Hippocampal formation (tissue), 2 donors: ENCODE measurements around the gene SCAMP2.

Experiments used
- DNase-seq, 2 donors: peaks; one replicate each; lab custom pipeline; 2025; lab: John Stamatoyannopoulos, UW

SCAMP2 gene

DNA sequence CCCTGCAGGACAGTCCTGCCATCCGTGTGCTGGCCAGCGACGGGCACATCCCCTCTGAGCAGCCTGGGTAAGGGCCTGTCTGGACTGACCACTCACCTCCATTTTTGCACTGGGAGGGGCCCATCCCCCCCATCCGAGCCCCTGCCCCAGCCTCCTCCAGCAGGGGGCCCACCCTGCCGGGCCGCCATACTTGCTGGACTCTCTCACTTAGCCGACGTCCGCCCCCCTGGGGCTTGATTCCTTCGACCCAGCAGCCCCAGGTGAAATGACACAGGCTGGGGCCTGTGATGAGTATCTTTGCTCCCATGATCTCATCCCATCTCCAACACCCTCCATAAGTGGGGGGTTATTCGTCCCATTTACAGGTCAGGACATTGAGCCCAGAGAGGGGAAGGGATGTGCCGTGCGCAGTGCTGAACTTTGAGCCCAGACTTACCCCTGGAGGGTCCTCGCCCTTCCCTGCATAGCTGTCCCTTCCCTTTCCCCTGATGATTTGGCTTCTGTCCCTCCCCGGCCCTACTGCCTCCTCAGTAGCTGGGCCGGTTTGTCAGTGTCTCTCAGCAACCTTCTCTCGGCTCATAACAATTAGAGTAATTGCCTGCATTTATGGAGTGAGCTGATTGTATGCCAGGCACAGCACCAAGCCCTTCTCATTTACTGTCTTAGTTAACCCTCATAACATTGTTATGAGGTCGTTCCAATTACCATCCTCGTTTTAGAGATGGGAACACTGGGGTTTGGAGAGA lies 56.4 kb downstream of the SCAMP2 start:
- DNase-seq = no peak

DNA sequence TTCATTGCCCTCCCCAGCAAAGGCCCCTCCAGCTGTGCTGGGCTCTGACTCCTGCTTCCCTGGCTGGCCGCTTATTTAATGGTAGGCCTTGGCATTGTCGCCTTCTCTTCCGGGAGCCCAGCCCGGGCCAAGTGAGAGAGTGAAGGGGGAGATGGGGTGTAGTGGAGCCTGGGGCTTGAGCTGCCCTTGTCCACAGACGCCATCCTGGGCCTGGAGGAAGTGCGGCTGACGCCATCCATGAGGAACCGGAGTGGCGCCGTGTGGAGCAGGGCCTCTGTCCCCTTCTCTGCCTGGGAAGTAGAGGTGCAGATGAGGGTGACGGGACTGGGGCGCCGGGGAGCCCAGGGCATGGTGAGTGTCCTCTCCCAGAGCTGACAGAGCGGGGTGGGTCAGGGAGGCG lies 57.2 kb downstream of the SCAMP2 start:
- DNase-seq = no peak

DNA sequence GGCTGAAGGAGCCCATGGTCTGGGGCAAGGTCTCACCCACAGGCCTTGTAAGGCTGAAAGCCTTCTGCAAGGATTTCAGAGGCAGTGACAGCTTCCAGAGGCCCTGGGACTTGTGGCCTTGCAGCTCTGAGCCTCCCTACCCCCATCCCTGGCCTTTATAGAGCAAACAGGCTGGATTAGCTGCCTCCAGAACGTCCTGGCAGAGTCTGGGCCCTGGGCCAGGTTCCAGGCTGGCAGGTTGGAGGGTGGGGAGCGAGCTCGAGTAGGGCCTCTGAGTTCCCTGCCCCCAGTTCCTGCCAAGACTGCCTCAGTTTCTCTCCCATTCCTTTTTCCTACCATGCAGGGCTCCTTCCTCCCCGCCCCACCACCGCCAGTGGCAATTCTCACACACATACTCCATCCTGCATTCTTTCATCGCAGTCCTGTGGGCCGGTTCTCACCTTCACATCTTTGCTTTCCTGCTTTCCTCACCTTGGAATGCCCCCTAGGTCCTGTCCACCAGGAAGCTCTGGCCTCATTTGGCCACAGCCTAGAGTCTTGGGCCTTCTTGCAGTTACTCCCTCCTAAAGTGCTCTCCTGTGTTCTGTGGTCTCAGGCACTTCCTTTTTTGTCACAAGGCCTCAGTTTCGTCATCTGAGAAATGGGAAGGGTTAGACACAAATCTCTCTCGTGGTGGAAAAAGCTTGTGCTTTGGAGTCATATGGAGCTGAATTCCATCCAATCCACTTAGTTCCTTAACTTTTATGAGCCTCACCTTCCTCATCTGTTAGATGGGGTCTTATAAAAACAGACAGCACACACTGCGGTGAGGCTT lies 57.8 kb downstream of the SCAMP2 start:
- no peak for DNase-seq

DNA sequence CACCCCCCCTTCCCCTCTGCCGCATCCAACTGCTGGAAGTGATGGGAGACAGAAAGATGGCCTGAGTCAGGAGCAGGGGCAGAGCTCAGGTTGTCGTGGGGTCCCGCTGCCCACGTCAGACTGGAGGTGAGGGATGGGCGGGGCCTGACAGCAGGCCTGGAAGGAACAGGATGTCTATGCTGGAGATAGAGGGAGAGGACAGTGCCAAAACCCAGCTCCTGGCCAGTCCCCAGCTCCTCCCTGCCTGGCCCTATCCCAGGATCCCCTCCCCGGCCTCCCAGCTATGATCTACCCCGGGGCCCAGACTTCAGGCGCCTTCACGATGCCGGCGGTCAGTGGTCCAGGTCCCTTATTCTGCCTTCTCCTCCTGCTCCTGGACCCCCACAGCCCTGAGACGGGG lies 60.6 kb downstream of the SCAMP2 start, which contains the start of gene LMAN1L:
Gene LMAN1L, plus strand, starts transcription at position 303 of the 400 bp plus-strand sequence. Its CDS starts 20 bp downstream, at position 323.
- DNase-seq = no peak

DNA sequence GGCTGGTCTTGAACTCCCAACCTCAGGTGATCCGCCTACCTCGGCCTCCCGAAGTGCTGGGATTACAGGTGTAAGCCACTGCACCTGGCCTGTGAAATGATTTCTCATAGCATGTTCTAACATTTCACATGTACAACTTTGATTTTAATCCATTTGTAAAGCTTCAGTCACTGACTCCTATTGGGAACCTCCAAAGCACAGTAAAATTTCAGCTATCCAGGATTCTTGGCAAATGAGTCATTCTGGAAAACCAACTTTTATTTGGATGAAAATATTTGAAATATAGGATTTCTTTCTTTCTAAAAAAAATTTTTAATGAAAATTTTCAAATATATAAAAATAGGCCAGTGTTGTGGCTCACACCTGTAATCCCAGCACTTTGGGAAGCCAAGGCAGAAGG lies 63.2 kb downstream of the SCAMP2 start:
- no peak for DNase-seq

- no peak for DNase-seq
These were observed 63.9 kb downstream of the SCAMP2 start for GRCh38 chr15:74809242-74809641.

DNA sequence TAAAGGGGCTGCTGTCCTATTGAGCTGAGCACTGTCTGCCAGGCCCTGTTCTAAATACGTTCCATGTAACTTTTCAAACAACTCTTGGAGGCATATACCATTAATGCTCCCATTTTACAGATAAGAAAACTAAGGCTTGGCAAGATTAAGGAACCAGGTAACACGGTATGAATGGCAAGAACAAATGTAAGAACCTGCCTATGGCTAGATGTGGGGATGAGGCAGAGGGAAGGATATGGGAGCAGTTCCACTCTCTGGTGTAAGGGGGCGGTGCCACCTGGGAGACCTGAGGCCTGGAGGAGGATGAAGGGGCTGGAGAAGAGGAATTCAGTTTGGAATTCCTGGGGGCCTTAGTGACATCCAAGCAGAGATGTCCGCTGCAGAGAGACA lies 64.3 kb downstream of the SCAMP2 start:
- DNase-seq = no peak

GRCh38 chr15:74808078-74808839 lies 64.9 kb downstream of the SCAMP2 start:
- no peak for DNase-seq

GRCh38 chr15:74807282-74807681 lies 65.9 kb downstream of the SCAMP2 start:
- no peak for DNase-seq

GRCh38 chr15:74804935-74805334 lies 68.2 kb downstream of the SCAMP2 start:
- no peak for DNase-seq

DNA sequence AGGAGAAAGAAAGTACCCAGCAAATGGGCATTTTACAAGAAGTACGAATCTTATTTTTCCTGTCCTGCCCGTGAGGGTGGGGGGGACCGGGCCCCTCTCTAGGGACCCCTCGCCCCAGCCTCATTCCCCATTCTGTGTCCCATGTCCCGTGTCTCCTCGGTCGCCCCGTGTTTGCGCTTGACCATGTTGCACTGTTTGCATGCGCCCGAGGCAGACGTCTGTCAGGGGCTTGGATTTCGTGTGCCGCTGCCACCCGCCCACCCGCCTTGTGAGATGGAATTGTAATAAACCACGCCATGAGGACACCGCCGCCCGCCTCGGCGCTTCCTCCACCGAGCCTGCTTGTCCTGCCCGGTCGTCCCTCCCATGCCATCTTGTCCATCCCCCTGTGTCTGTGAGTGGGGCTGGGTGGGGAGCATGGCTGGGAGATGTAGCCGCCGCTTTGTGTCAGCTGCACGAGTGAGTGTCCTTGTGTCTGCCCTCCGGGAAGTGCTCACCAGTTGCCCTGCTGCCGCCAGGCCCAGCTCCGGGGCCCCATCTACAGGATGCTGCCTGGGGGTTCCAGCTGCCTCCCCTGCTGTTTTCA lies 70.2 kb downstream of the SCAMP2 start:
- no peak for DNase-seq

DNA sequence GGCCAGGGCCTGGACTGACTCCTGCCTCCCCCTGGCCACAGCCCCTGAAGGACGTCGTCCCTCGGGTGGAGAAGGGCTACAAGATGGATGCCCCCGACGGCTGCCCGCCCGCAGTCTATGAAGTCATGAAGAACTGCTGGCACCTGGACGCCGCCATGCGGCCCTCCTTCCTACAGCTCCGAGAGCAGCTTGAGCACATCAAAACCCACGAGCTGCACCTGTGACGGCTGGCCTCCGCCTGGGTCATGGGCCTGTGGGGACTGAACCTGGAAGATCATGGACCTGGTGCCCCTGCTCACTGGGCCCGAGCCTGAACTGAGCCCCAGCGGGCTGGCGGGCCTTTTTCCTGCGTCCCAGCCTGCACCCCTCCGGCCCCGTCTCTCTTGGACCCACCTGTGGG lies 70.9 kb downstream of the SCAMP2 start:
- no peak for DNase-seq

DNA sequence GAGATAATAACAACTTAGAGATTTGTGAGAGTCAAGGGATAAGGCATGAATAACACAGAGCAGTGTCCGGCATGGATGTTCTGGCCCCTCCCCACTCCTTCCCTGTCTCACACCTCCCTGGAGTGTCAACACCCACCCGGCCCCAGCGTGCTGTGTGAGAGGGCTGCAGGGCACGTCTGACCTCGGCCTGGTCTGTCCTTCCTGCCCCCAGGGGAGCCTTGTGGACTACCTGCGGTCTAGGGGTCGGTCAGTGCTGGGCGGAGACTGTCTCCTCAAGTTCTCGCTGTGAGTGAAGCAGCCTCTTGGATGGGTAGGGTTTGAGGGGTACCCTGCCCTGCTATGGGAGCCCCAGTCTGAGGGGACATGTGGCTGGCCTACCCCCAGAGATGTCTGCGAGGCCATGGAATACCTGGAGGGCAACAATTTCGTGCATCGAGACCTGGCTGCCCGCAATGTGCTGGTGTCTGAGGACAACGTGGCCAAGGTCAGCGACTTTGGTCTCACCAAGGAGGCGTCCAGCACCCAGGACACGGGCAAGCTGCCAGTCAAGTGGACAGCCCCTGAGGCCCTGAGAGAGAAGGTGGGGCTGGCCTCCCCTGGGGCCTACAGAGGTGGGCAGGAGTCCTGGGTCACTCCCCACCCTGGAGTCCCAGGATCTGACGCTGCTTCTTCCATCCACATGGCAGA lies 71.7 kb downstream of the SCAMP2 start:
- DNase-seq = no peak

DNA sequence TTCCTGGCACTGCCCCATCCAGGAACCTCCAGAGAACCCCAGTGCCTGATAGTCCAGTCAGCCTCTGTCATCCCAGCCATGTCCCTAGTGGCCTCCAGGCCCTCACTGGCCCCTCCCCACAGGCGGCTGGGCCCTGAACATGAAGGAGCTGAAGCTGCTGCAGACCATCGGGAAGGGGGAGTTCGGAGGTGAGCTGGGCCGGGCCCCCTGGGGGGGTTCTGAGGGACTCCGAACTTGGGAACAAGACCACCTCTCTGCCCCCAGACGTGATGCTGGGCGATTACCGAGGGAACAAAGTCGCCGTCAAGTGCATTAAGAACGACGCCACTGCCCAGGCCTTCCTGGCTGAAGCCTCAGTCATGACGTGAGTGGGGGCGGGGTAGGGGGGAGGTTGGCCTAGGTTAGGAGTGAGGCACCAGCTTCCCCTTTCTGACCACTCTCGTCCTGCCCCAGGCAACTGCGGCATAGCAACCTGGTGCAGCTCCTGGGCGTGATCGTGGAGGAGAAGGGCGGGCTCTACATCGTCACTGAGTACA lies 72.5 kb downstream of the SCAMP2 start:
- DNase-seq = no peak

- peak; percentile 38 to 60 for DNase-seq
These were observed 73.2 kb downstream of the SCAMP2 start for GRCh38 chr15:74799856-74800558.

GRCh38 chr15:74799255-74799855 lies 73.8 kb downstream of the SCAMP2 start:
- DNase-seq = no peak

GRCh38 chr15:74798388-74799254 lies 74.5 kb downstream of the SCAMP2 start:
- no peak for DNase-seq

DNA sequence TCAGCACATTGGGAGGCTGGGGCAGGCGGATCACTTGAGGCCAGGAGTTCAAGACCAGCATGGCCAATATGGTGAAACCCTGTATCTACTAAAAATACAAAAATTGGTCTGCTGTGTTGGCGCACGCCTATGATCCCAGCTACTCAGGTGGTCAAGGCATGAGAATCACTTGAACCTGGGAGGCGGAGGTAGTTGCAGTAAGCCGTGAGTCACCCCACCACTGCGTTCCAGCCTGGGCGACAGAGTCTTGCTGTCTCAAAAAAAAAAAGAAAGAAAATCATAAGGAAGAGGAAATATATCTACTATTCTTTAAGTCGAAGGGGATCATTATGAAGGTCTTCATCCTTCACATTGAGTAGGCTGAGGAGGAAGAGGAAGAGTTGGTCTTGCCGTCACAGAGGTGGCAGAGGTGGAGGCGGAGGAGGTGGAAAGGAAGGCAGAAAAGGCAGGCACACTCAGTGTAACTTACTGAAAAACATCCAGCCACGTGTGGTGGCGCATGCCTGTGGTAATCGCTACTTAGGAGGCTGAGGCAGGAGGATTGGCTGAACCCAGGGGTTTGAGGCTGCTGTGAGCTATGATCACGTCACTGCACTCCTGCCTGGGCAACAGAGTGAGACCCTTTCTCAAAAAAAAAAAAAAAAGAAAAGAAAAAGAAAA lies 77.1 kb downstream of the SCAMP2 start:
- no peak for DNase-seq

DNA sequence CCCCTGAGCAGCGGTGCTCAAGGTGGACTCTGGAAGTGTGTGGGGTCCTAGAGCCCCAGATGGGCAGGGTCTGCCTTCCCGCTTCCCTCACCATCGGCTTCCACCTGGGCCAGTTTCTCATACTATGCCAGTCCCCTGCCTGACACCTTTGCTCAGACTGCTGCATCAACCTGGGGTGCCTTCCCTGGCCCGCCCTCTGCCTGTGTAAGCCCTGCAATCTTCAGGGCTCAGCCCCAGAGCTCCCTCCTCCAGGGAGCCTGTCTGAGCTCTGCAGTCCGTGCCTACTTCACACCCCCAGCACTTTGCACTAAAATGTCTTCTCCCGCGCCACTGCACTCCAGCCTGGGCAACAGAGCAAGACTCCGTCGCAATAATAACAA lies 78.2 kb downstream of the SCAMP2 start:
- DNase-seq = no peak
